Mammary epithelial cell (primary cell): Measurements from ENCODE around the gene GADD45A.

Experiments
- CTCF ChIP-seq, 2 donors: IDR thresholded peaks in 1 of 2; conservative IDR thresholded peaks in 1 of 2; 2 replicates each; pipeline ENCODE4 v1.5.1; 2011 to 2012; ENCODE audit warnings: inconsistent platforms in 2 of 2, low read length in 2 of 2, mild to moderate bottlenecking in 2 of 2, control low read depth in 1 of 2, low read depth in 1 of 2; ENCODE audit not compliant: insufficient read depth in 1 of 2; ENCODE audit errors: extremely low read depth in 1 of 2
- EZH2 ChIP-seq: IDR thresholded peaks from 2 replicates; pipeline ENCODE4 v1.6.1; 2012; ENCODE audit warnings: low read length, inconsistent platforms, borderline replicate concordance

GRCh38 chr1:67696708-67697107 is 11.7 kb downstream of the GADD45A start:
- TF ChIP-seq EZH2 (no peak), CTCF (conservative IDR thresholded peaks at IDR 0.05 in 1 of 2, IDR thresholded peaks at IDR 0.05 in 1 of 2; ENCODE audit: extremely low read depth in 1 of 2, insufficient read depth in 1 of 2, low read depth in 1 of 2, low read length in 2 of 2) (no peak)
